HG03432 (cell line): ENCODE measurements around the gene CCDC107.

Experiments used
- ATAC-seq: cut with Tn5 transposase; IDR thresholded peaks from one replicate; pipeline ENCODE4 v1.9.1; 2021; ENCODE audit warnings: mild to moderate bottlenecking, moderate library complexity; ENCODE audit not compliant: unreplicated experiment

The CCDC107 gene

GRCh38 chr9:35682051-35682450 lies 24.0 kb downstream of the CCDC107 start:
- no peak for ATAC-seq

- no peak for ATAC-seq
Observed at GRCh38 chr9:35682520-35683315, 24.6 kb downstream of the CCDC107 start.

- ATAC-seq, result no peak
Observed at GRCh38 chr9:35683323-35683722, 25.2 kb downstream of the CCDC107 start.

- no peak for ATAC-seq
Observed at GRCh38 chr9:35684921-35685320, 26.8 kb downstream of the CCDC107 start.

GRCh38 chr9:35685506-35685905 lies 27.4 kb downstream of the CCDC107 start:
- no peak for ATAC-seq

GRCh38 chr9:35686222-35687203 lies 28.4 kb downstream of the CCDC107 start:
- no peak for ATAC-seq

GRCh38 chr9:35687306-35687705 lies 29.2 kb downstream of the CCDC107 start:
- ATAC-seq, result no peak

- no peak for ATAC-seq
Observed at GRCh38 chr9:35687972-35688557, 30.0 kb downstream of the CCDC107 start.

GRCh38 chr9:35688558-35689541 lies 30.8 kb downstream of the CCDC107 start:
- ATAC-seq, result no peak

GRCh38 chr9:35689542-35690293 lies 31.6 kb downstream of the CCDC107 start, which contains the start of gene TPM2:
TSS of gene TPM2 (minus strand) at chr9:35689925. CDS start at chr9:35689817, 108 bp downstream.
- ATAC-seq, result no peak

- ATAC-seq, result no peak
Observed at GRCh38 chr9:35690294-35690613, 32.2 kb downstream of the CCDC107 start.

- ATAC-seq, result no peak
Observed at GRCh38 chr9:35690614-35691333, 32.7 kb downstream of the CCDC107 start.

GRCh38 chr9:35691334-35691650 lies 33.2 kb downstream of the CCDC107 start:
- no peak for ATAC-seq

GRCh38 chr9:35691757-35692301 lies 33.7 kb downstream of the CCDC107 start:
- no peak for ATAC-seq

- no peak for ATAC-seq
Observed at GRCh38 chr9:35695943-35696401, 37.9 kb downstream of the CCDC107 start.

GRCh38 chr9:35696520-35697215 lies 38.6 kb downstream of the CCDC107 start:
- ATAC-seq, result peak; percentile 71

- ATAC-seq, result no peak
Observed at GRCh38 chr9:35697486-35697885, 39.4 kb downstream of the CCDC107 start.

GRCh38 chr9:35698231-35698630 lies 40.1 kb downstream of the CCDC107 start:
- ATAC-seq, result no peak
